MM.1S (cell line): Measurements from ENCODE around the gene SEMA3D.

Experiments
- CTCF ChIP-seq: fragments of 300-600 bp; sonication (generic); IDR thresholded peaks from 2 replicates; pipeline ENCODE4 v1.5.1; 2016; ENCODE audit warnings: antibody characterized with exemption, low read length, mixed read lengths
- EZH2 ChIP-seq: fragments of 300-600 bp; sonication (generic); optimal IDR thresholded peaks from 2 replicates; pipeline ENCODE3; 2017; ENCODE audit warnings: low read depth, mild to moderate bottlenecking, antibody characterized with exemption, low read length, mixed read lengths
- EZH2phosphoT487 ChIP-seq: fragments of 300-600 bp; sonication (generic); IDR thresholded peaks from 2 replicates; pipeline ENCODE4 v1.6.1; 2018; ENCODE audit warnings: antibody characterized with exemption, low read length

GRCh38 chr7:85156661-85157208 is 30.1 kb downstream of the SEMA3D start:
- TF ChIP-seq CTCF (no peak), EZH2phosphoT487 (no peak), EZH2 (no peak)
